Measurements from ENCODE around the gene JDP2.
"Not testable (repeated sequence)": the region's sequence is repeated elsewhere in the genome, so short reads cannot be mapped to it uniquely, and the experiment has no call there.

JDP2 gene

GRCh38 chr14:75427482-75428229 lies at the start of gene JDP2:
Gene JDP2, plus strand, starts transcription at chr14:75428022. Its CDS starts 9,899 bp downstream, at chr14:75437921.
- FAIRE-seq: no peak

GRCh38 chr14:75379246-75379929 lies 48.4 kb upstream of the JDP2 start:
- FAIRE-seq: no peak

GRCh38 chr14:75379930-75380270 lies 47.9 kb upstream of the JDP2 start:
- FAIRE-seq: no peak

- FAIRE-seq: no peak
Observed at GRCh38 chr14:75380656-75381055, 47.2 kb upstream of the JDP2 start.

- no peak for FAIRE-seq
Observed at GRCh38 chr14:75381642-75382041, 46.2 kb upstream of the JDP2 start.

- FAIRE-seq: not testable (repeated sequence)
Observed at GRCh38 chr14:75383219-75383618, 44.6 kb upstream of the JDP2 start.

- FAIRE-seq: no peak
Observed at GRCh38 chr14:75383721-75384120, 44.1 kb upstream of the JDP2 start.

GRCh38 chr14:75389679-75390078 lies 38.1 kb upstream of the JDP2 start:
- FAIRE-seq: no peak

- FAIRE-seq: no peak
Observed at GRCh38 chr14:75390183-75390582, 37.6 kb upstream of the JDP2 start.

- no peak for FAIRE-seq
Observed at GRCh38 chr14:75391953-75392352, 35.9 kb upstream of the JDP2 start.

- FAIRE-seq: no peak
Observed at GRCh38 chr14:75392686-75393641, 34.9 kb upstream of the JDP2 start.

- no peak for FAIRE-seq
Observed at GRCh38 chr14:75393794-75394193, 34.0 kb upstream of the JDP2 start.

GRCh38 chr14:75395862-75396261 lies 32.0 kb upstream of the JDP2 start:
- FAIRE-seq: no peak

GRCh38 chr14:75399321-75399720 lies 28.5 kb upstream of the JDP2 start:
- FAIRE-seq: no peak

- FAIRE-seq: no peak
Observed at GRCh38 chr14:75399843-75400775, 27.7 kb upstream of the JDP2 start.

- FAIRE-seq: no peak
Observed at GRCh38 chr14:75401361-75401760, 26.5 kb upstream of the JDP2 start.

GRCh38 chr14:75402867-75403413 lies 24.9 kb upstream of the JDP2 start:
- FAIRE-seq: no peak

GRCh38 chr14:75404847-75405246 lies 23.0 kb upstream of the JDP2 start:
- FAIRE-seq: no peak

GRCh38 chr14:75406102-75406501 lies 21.7 kb upstream of the JDP2 start:
- FAIRE-seq: no peak

- FAIRE-seq: no peak
Observed at GRCh38 chr14:75406856-75407255, 21.0 kb upstream of the JDP2 start.

GRCh38 chr14:75409316-75410205 lies 18.3 kb upstream of the JDP2 start:
- FAIRE-seq: no peak
